SH-SY5Y (cell line): ENCODE results near the gene COLQ.

Source experiments
- GATA2 ChIP-seq: IDR thresholded peaks from 2 replicates; pipeline ENCODE4 v1.6.1; 2011; ENCODE audit warnings: mild to moderate bottlenecking, low read depth, low read length
- GATA3 ChIP-seq: IDR thresholded peaks from 2 replicates; pipeline ENCODE4 v1.6.1; 2011; ENCODE audit warnings: low read depth, mild to moderate bottlenecking, low read length, moderate library complexity

GRCh38 chr3:15403495-15403894 lies 118.0 kb downstream of the COLQ start:
- TF ChIP-seq GATA2 (no peak), GATA3 (no peak)
